GM21717 (cell line): ENCODE results near the gene CES4A.

ENCODE experiments used
- ATAC-seq: cut with Tn5 transposase; IDR thresholded peaks from one replicate; pipeline ENCODE4 v1.9.1; 2021; ENCODE audit warnings: mild to moderate bottlenecking, moderate library complexity; ENCODE audit not compliant: unreplicated experiment

The CES4A gene

DNA sequence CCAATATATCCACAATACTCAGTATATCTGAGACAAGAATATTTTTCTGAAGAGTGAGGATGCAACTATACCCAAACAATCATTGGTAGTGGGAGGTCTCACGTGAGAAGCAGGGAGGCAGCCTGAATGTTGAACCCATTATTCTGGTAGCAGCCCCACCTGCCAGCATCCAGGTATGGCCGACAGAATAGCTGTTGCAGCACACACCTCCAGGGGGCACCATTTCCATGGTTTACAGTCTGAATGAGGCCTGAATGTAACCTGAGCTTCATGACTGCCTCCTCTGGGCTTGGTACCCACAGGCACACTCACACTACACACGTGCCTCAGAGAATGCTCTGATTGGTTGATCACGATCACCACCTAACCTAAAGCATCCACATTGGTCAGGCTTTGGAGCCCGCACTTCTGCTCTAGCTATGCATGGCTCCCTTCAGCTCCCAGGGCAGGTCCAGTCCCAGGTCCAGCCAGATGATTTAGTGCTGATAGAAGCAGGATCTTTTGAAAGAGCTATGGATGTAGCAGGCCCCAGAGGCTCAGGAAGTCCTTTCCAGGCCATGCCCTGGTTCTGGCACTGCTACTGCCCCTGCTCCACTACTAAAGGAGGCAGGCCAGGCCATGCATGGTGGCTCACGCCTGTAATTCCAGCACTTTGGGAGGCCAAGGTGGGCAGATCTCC lies 29.6 kb downstream of the CES4A start:
- ATAC-seq, result peak; percentile 73

DNA sequence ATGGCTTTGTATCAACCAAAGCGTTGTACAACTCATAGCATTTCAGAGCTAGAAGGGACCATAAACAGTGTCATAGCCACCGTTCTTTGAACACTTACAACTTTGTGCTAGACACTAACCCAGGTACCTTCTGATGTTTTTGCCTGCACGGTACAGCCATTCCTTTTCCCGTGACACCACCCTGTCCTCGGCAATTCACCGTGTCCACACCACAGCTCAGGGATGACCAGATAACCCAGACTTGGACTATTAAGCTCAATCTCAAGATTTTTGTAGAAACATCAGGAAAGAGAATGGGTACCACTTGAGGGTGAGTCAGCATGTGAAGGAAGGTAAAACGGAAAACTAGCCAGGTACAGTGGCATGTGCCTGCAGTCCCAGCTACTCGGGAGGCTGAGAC lies 30.8 kb downstream of the CES4A start:
- ATAC-seq, result no peak

DNA sequence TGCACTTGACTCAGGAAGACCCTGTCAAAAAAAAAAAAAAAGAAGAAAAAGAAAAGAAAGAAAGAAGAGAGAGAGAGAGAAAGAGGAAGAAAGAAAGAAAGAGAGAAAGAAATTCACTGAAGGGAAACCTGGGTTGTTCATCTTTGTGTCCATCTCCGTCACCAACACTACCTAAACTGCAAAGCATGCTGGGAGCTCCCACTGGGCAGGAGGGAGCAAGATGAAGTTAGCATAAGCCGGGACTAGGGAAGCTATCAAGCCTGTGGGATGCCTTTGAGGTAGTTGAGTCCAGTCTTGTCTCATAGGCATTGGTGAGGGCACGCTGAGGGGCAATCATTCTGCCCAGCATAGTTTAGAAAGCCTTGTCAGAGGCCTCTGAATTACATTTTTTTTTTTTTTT lies 32.9 kb downstream of the CES4A start:
- ATAC-seq, result no peak

DNA sequence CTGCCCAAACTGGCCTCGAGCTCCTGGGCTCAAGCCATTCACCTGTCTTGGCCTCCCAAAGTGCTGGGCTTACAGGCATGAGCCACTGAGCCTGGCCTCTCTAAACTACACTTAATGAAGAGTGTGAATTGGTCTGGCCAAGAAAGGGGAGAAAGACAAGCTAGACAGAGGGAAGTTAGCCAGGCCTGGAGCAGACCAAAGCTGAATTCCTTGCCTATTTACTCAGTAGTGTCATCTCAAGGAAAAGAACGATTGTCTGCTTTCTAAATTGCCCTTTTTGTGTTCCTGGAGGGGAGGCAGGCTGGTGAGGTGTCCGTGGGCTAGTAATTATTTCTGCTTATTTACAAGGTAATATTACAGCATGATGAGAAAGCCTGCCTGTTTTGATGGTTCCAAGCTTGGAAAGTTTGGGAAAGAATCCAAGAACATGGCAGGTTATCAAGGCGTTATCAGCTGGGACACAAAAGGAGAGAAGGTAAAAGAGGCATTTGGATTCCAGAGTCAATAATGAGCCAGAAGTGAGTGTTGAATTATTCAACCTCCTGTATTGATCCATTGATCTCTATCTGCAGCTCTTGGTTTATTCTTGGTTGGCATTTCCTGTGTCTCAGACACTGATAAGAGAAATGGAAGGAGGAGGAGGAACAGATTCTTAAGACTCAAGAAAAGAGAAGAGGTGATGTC lies 34.3 kb downstream of the CES4A start:
- ATAC-seq, result no peak

DNA sequence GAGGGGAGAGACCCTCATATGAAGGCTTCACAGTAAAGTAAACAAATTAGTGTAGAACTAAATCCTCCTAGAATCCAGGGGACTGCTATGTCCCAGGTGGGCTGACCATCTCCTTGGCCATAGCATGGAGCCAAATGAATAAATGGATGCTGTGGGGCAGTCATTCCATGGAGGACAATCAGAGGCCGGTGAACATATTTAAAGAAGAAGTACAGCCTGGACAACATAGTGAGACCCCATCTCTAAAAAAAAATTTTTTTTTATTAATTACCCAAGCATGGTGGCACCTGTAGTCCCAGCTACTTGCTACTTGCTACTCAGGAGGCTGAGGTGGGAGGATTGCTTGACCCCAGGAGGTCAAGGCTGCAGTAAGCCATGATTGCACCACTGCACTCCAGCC lies 35.3 kb downstream of the CES4A start:
- ATAC-seq, result no peak

DNA sequence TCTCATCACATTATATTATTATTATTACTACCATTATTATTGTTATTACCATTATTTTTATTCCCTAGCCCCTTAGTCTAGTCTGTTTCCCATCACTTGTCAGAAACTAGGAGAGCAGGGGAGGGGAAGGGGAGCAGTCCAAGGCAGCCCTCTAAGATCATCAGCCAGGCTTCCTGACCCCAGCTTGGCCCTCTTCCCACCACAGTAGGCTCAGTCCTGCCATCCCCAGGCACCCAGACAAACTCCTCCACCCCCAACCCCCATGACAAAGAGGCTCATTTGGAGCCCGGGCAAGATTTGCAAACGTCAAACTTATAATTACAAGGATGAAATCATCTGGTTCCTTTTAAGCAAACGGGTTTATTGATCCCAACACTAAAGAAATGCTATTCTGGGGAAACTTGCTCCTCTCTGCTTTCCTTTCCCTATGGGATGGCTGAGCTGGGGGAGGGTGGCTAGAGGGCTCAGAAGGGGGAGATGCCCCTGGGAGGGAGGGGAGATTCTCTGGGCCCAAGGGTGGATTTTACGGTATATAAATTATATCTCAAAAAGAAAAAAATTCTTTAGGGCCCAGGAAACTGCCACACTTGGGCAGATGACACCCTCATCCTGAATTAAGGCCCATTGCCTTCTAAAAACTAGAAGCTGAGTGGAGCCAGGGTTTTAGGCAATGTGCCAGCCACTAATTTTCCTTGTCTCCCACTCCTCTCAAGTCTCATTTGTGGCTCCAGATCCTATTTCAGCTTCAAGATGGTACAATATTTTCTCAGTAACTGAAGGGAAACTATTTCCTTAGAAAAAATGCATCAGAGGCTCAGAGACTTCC lies 36.2 kb downstream of the CES4A start:
- no peak for ATAC-seq

DNA sequence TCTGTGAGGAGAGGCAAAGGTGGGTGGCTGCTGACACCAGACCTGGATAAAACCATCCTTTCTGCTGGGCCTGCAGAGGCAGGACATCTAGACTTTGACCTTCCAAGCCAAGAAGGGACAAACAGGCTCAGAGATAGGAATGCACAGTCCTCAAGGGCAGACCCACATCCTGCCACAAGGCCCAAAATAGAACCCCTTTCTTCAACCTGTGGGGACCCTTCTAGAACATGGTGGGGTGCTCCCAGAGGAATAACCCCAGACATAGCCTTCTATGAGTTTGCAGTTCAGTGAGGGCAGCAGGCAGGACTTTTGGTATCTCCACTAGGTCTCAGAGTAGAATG lies 36.8 kb downstream of the CES4A start:
- no peak for ATAC-seq

DNA sequence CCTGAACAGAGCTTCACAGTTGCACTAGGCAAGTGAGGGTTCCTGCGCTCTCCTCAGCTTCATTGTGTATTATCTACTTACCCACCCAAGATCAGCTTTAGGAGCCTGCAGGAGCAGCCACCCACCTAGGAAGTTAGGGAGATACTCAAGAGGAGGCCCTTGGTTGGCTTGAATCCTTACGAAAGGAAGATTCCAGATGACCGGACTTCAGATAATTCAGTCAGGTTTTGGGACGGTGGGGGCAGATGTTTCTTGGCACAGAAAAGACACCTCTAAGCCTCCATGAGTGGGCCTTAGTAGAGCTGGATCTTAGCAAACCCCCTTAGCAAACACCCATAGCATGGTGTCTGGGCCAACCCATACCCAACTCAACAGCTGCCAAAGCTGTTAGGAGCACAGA lies 38.2 kb downstream of the CES4A start:
- no peak for ATAC-seq

DNA sequence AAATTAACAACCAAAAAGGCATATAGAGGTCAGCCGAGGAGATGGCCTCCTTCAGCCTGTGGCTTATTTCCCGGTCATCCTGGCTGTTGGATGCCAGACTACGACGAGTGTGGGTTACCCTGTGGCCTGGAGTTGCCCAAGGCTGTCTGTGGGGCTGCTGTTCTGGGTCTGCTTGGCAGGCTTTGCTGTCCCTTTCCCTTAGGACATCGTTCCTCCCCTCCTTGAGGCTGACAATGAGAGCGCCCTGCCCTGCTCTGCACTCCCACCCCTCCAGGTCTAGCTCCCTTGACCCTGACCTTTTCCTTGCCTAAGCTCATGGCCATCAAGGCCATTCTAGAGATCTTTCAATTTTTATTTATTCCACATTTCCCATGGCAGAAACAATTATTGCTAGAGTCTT lies 38.7 kb downstream of the CES4A start:
- ATAC-seq, result no peak

DNA sequence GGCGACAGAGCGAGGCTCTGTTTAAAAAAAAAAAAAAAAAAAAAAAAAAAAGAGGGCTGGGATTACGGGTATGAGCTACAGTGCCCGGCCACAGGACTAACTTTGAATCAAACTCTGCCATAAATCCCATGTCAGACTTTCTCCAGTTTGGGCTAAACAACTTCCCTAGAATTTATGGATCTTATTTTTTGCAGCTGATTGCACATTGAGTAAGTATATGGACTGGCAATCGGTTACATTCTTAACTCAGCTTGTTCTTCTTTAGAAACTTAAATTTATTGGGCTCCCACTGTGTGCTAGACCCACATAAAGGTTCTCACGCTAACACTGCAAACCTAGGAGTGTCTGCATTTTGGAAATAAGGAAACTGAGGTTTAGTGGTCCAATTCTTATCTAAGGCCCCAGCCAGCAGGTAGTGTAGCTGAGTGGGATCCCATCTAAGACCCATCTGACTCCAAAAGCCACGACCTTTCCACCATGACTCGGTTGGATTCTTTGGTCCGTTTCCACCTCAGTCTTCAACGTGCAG lies 39.8 kb downstream of the CES4A start:
- ATAC-seq, result no peak

DNA sequence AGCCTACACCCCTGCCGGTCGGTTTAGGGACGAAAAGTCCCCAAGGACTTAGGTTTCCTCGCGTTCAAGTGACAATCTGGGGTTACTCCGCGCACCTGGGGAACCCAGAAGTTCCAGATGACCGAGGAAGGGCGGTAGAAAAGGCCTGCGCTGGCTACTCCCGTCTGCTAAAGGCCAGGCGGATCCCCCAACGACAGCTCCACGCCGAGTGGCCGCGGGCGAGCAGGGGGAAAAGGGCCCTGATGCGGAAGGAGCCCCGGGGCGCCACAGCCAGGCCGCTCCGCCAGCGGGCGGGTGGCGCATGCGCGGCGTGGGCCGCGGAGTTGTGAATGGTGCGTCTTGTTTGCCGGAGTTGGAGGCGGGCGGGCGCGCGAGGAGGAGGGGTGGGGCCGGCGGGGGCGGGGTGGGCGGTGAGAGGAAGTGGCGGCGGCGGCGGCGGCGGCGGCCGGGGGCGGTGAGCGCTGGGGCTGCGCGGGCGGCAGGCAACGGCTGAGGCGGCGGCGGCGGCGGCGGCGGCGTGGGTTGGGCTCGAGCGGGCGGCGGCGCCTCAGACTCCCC lies 40.4 kb downstream of the CES4A start, which contains the start of gene CBFB:
CBFB (plus strand) TSS at position 454 of the 558 bp plus-strand sequence. CDS start 259 bp downstream, outside the sequence.
- peak; percentile 59 for ATAC-seq

DNA sequence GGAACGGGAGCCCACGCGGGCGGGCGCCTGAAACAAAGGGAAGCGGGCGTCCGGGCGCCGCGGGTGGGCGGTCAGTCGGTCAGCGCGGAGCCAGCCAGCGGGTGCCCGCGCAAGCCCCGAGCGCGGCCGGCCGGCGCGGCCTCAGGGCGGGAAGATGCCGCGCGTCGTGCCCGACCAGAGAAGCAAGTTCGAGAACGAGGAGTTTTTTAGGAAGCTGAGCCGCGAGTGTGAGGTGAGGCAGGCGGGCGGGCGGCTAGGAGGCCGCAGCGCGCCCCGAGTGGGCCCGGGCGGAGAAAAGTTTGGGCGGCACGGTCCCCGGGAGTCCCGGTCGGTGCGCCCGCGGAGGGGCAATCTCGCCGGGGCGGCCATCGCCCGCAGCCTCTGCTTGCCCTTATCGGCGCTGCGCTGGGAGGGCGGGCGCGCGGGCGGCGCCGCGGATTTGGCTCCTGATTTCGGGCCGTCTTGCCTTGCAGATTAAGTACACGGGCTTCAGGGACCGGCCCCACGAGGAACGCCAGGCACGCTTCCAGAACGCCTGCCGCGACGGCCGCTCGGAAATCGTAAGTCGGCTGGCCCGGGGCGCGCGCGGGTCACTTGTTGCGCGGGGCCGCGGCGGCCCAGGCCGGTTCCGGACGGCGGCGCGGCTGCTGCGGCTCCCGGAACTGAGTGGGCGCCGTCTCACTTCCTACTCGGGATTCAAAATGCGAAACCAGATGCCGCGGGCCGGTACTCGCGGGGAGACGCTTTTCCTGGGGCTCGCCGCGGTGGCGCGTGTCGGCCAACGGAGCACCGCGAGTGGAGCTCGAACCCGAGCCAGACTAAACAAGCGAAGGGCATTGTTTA lies 41.1 kb downstream of the CES4A start:
- ATAC-seq, result peak; percentile 42

DNA sequence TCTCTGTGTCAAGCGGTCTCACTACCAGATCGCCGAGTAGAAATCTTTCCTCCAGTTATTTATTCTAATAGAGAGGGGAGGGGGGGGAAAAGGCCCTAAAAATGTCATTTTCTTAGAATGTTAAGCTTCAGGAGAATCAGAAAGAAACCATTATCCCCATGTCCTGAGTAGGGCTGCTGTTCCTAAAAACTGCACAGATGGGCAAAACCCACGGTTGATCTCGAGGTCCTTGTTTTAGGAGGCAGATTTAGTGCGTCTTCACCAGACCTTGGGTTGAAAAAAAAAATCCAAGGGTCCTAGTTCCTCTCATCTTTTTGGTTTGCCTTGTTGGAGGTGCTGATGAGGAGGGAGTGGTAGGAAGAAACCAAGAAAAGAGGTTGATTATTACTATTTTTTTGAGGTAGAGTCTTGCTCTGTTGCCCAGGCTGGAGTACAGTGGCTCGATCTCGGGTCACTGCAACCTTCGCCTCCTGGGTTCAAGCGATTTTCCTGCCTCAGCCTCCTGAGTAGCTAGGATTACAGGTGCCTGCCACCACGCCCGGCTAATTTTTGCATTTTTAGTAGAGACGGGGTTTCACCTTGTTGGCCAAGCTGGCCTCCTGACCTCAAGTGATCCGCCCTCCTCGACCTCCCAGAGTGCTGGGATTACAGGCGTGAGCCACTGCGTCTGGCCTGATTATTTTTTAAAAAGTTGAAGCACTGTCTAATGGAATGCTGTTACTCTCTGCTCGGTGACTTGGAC lies 42.0 kb downstream of the CES4A start:
- ATAC-seq, result no peak

DNA sequence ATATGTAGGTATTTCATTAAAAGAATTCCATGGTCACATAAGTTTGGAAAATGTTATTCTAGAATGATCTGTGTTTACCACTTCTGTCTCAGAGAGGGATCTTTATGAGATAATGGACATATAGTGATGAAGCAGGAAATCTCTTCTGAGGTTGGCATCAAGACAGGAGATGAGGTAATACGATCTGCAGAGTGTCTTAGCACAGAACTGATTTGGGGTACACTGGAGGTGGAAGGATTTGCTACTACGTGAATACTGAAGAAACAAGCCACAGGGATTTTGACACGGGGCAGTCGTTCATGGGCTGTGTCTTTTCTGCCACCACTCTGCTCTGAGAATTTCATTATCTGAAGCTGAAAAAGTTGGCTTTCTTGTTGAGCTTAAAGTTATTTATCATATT lies 46.1 kb downstream of the CES4A start:
- no peak for ATAC-seq

DNA sequence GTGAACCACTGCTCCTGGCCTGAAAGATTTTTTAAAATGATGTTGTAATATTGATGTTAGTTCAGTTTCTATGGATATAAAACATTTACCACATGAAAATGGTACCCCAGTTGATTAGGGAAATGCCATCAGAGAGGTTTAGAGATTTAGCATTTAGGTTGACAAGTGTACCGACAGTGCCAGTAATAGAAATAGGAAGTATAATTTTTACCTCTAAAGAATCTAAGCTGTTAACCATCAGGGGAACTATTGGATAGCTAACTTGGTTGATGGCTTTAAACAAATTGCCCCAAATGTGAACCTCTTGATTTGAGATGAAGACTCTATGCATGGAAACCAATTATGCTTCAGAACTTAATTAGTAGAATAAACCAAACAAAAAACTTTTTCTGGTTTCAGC lies 47.0 kb downstream of the CES4A start:
- no peak for ATAC-seq

DNA sequence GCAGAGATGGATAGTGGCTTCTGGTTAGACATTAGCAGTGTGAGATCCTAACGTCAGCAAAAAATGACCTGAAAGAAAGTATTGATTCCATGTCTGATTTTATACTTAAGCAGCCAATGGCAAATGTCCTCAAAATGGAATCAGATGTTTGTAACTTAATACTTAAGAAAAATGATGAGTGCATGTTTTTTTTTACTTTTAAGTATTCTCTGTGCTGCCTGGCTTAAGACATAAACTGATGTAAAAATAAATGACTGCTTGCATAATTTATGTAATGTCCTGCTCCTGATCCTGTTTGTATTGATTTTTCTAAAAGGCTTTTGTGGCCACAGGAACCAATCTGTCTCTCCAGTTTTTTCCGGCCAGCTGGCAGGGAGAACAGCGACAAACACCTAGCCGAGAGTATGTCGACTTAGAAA lies 47.9 kb downstream of the CES4A start:
- no peak for ATAC-seq

DNA sequence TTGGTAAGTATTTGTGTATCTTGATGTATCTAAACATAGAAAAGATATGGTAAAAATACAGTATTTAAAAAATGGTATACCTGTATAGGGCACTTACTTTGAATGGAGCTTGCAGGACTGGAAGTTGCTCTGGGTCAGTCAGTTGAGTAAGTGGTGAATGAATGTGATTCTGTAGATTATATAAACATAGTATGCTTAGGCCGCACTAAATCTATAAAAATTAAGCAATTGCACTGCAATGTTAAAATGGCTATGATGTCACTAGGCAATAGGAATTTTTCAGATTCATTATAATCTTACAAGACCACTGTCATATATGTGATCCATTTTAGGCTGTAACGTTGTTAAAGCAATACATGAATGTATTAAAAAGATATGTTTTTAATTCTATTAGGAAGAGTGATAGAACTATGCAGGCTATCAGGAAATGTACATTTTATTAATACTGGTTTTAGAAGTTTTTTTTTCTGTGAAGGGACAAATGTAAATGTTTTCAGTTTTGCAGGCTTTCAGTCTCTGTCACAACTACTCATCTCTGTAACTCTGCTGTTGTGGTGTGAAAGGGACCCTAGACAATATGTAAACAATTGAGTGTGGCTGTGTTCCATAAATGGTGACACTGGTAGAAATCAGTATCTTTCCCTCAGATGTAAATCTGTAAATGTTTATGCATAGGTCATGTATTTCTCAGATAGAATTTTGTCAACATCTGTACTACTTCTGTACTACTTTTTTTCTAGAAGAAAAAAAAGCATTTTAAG lies 51.1 kb downstream of the CES4A start:
- no peak for ATAC-seq

DNA sequence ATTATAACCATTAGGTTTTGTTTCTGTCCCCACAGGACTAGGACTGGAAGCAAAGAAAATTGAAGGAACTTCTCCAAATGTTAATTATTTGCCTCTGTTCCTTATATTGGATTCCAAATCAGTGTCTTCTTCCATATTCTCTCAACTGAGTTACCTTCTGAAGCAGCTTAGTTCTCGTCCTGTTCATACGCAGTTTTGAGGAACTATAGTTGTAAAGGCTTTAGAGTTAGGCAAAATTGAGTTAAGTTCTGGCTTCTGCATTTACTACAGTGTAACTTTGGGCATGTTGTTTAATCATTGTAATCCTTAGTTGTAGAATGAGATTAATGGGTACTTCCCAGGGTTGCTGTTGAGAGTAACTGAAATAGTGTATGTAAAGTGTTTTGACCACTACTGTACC lies 51.8 kb downstream of the CES4A start:
- no peak for ATAC-seq

DNA sequence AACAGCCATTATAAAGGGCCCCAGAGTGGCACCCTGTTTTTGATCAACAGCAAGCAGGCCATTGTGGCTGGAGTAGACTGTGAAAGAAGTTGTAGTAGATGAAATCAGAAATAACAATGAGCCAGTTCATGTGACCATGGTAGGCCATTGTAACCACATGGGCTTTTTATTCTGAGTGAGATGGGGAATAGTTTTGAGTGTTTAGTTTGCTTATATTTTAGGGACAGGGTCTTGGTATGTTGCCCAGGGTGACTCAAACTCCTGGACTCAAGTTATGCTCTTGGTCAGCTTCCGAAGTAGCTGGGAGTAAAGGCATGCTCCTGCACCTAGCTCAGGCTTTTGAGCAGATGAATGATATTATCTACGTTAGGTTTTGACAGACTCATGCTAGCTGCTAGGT lies 52.5 kb downstream of the CES4A start:
- no peak for ATAC-seq
